ENCODE measurements around the gene KIAA0319L.

GRCh38 chr1:35563166-35563565, 6.0 kb upstream of the KIAA0319L start:
- no peak for TF ChIP-seq POLR2AphosphoS5 (IDR thresholded peaks at IDR 0.05; ENCODE audit: low read depth)
- TF ChIP-seq CTCF (conservative IDR thresholded peaks at IDR 0.05; ENCODE audit: low read depth in 2 of 2) = no peak

All from GM23338 (cell line).